Limb (tissue), 2 donors: Measurements from ENCODE around the gene SENP2.
"Not testable (repeated sequence)": the region's sequence is repeated elsewhere in the genome, so short reads cannot be mapped to it uniquely, and the experiment has no call there.

Experiments
- DNase-seq, 2 donors: peaks; one replicate each; pipeline ENCODE4 v3.0.0-alpha.2; 2016; ENCODE audit errors: extremely low spot score in 2 of 2

Gene SENP2

GRCh38 chr3:185585859-185586685 lies at the start of gene SENP2:
TSS of gene SENP2 (plus strand) at chr3:185586295. CDS start at chr3:185586414, 119 bp downstream.
- DNase-seq, result peak; percentile 99 to 100

GRCh38 chr3:185537369-185537970 lies 48.6 kb upstream of the SENP2 start:
- DNase-seq, result no peak

DNA sequence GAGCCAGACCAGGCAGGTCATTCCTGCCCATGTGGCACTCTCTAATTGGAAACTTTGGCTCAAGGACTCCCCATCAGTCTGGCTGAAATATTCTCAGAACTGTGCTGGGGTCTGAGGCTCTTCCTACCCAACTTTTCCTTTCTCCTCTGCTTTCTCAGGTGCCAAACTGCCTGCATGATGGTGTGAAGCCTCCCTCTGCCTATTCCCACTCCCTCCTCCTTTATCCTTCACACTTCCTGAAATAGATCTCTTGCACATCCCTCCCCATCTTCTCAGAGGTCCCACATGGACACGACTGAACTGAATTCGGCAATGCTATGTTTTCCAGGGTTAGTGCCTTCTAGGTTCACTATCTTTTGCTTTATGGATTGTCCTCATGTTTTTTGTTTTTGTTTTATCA lies 46.2 kb upstream of the SENP2 start:
- no peak for DNase-seq

- no peak for DNase-seq
Measured at GRCh38 chr3:185540695-185541094, 45.4 kb upstream of the SENP2 start.

DNA sequence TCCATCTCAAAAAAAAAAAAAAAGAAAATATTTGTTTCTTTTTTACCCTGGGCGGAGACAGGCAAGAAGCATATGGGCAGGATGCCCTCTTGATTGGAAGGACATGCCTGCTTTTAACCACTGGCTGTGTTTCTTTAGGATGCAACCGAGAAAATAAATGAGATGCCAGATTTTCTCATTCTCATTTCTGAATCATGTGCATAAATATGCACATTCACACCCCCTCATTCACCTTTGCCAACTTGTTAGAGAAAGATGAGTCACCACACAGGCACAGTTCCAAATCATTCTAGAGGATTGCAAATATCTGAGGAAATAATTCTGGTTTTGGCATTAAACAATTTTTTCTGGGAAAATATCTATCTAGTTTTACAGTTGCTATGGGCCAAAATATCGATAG lies 37.0 kb upstream of the SENP2 start:
- DNase-seq, result peak in 1 of 2 donors; percentile 47

GRCh38 chr3:185549651-185550111 lies 36.4 kb upstream of the SENP2 start:
- no peak for DNase-seq

DNA sequence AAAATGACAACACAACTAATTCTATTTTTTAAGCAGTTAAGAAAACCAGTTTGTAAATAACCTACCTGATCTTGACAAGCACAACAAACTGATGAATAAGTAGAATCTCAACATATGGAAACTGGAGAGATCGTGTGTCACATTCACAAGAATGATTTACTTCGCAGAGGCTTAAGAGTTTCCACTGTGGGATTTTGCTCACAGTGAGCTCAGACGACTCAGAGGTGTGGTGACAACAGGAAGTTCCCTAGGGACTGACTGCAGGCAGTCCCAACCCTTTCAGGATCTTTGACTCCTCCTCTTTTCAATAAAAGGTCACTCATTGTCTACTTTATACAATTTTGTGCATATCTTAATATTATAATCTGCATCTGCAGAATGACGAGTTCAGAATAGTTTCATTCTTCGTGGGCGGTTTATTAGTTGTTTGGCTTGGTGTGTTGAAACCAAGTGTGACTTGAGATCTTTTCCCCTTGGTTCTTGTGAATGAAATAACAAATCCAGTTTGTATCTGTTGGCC lies 33.7 kb upstream of the SENP2 start, which contains the start of gene LIPH:
LIPH (minus strand) TSS at position 231 of the 520 bp plus-strand sequence; CDS start at position 114, 117 bp downstream.
- DNase-seq, result no peak

DNA sequence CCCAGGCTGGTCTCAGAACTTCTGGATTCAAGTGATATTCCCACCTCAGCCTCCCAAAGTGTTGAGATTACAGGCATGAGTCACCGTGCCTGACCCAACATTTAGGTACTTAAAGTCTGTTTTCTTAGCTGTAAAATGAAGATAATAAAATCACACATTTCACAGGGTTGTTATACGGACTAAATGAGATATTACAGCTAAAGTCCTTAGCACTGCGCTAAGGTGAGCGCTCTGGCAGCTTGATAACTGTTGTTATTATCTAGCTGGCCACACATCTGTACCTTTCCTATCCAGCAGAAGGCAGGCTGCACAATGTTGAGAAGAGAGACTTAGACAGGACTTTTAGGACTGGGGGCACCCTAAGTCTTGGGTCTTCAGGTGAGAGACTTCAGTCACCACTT lies 31.0 kb upstream of the SENP2 start:
- DNase-seq, result no peak

GRCh38 chr3:185555860-185556347 lies 30.2 kb upstream of the SENP2 start:
- no peak for DNase-seq

GRCh38 chr3:185556640-185557039 lies 29.5 kb upstream of the SENP2 start:
- DNase-seq, result not testable (repeated sequence)

DNA sequence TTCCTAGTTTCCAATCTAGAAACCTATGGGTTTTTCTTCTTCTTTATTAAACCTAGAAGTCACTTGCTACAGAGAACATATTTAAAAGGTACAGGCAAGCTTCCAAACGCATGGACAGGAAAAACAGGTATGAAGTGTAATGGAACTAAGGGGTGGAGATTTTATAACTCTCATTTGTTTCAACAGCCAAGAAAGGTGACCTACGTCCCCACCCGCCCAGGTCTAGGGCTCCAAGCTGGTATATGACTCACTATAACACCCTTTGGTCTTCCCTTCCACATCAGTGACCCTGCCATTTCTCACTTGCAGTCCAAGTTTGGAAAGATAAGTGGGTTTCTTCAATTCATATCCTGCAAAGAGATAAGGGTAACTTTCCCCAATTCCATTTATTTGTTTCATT lies 27.7 kb upstream of the SENP2 start:
- DNase-seq, result no peak

- DNase-seq, result no peak
Measured at GRCh38 chr3:185559706-185560090, 26.4 kb upstream of the SENP2 start.

DNA sequence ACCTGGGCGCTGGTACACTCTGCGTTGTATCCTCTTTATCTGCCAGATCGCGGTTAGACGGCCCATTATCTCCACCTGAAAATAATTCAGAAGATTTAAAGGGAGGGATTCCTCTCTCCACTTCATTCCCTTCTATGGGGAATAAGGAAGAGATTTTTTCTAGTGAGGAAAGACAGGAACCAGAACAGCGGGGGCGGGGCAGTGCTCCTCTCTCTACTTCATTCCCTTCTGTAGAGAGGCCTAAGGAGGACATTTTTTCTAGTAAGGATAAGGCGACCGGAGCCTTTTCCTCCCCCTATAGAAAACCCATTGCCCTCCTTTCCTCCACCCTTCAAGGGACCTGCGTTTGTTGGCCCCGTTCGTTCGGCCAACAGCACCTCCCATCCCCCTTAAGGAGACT lies 25.4 kb upstream of the SENP2 start:
- no peak for DNase-seq

DNA sequence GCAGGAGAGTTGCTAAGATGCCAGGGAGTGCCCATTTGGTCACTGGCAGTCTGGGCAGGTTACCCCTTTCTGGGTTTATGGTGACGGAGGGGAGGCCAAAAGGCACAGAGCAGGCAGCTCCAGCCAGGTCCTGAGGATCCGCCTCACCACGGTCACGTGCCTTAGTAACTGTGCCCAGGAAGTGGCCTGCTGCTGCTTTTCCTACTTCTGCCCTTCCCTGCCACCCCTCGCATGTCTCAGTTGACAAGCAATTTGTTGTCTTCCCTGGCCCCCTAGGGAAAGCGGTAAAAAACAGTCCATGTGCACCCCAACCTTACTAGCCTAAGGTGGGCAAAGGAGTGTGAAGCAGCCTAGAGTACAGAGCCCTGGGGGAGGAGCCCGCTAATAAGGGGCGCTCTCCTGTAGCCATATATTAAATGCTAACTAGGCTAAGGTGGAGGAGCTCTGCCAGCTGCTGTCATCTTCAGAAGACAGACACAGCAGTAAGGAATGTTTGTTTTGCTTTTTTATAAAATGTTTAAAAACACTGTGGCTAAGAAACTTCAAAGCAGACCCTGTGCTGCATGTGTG lies 24.6 kb upstream of the SENP2 start:
- DNase-seq, result no peak

GRCh38 chr3:185561958-185562357 lies 24.1 kb upstream of the SENP2 start:
- no peak for DNase-seq

DNA sequence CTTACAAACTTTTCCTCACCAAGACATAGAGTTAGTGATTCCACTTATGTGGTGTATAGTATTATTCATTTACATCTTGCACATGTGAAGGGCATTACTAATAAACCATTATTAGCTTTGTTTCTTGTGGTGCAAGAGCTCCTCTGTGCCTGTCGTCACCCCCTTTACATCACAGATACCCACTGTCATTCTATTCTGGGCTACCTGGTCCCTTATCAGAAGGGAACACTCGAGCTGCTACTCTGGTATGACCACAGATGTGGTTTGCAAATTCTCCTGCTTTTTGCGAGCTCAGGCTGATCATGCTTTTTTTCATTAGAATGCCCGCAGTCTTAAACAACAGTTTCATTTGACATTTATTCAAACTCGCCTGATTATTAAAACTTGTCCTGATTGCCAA lies 13.9 kb upstream of the SENP2 start:
- no peak for DNase-seq

- not testable (repeated sequence) for DNase-seq
Measured at GRCh38 chr3:185575108-185575869, 10.8 kb upstream of the SENP2 start.

DNA sequence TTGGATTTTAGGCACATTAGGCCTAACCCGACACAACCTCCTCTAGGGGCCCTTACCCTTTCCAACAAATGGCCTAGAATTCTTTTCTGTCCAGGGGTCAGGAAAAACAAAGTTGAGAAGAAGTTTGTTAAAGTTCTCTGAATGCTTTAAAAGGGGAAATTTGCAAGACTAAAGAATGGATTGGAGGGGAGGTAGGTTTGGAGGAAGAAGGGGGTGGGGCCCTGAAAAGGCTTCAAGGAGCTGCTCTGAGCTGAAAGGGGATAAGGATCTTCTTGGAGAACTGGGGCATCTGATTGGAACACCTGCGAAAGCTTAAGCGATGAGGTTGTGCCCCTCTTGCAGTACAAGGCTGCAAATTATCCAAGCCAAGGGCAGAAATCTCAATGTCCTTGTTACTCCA lies 3.9 kb upstream of the SENP2 start:
- no peak for DNase-seq

GRCh38 chr3:185582871-185583270 lies 3.2 kb upstream of the SENP2 start:
- no peak for DNase-seq

DNA sequence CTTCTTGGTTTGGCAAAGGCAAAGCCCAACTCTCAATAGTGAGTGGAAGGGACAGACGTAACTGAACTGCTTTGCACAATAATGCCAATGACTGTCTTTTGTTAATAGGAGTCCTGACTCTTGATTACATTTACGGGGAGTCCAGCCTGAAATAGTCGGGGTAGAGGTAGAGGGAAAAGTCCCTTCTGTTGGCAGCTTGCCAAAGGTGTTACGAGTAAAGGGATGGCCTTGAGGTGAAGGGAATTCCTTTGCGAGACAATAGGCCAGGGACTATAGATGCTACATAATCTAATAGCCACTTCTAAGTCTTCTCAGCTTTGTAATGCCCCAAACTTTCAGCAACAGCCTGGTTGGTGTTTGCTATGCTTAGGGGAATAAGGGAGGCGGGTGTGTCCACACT lies 2.2 kb upstream of the SENP2 start:
- no peak for DNase-seq

GRCh38 chr3:185584686-185585085 lies 1.4 kb upstream of the SENP2 start:
- DNase-seq, result no peak
